HL-60 (cell line): Measurements from ENCODE around the gene NR3C2.

ENCODE experiments used
- CTCF ChIP-seq: IDR thresholded peaks from one replicate; pipeline ENCODE4 v1.5.1; 2011; ENCODE audit warnings: low read length, control low read depth, inconsistent platforms; ENCODE audit not compliant: insufficient read depth
- GABPA ChIP-seq: IDR thresholded peaks from 2 replicates; pipeline ENCODE4 v1.6.1; 2012; ENCODE audit warnings: low read depth
- POLR2AphosphoS5 ChIP-seq: IDR thresholded peaks from 2 replicates; pipeline ENCODE4 v1.6.1; 2012; ENCODE audit warnings: low read depth
- REST ChIP-seq: IDR thresholded peaks from 2 replicates; pipeline ENCODE4 v1.6.1; 2012; ENCODE audit warnings: low read depth; ENCODE audit not compliant: insufficient replicate concordance
- SPI1 ChIP-seq: IDR thresholded peaks from 2 replicates; pipeline ENCODE4 v1.6.1; 2012; ENCODE audit warnings: low read depth, mild to moderate bottlenecking, borderline replicate concordance

DNA sequence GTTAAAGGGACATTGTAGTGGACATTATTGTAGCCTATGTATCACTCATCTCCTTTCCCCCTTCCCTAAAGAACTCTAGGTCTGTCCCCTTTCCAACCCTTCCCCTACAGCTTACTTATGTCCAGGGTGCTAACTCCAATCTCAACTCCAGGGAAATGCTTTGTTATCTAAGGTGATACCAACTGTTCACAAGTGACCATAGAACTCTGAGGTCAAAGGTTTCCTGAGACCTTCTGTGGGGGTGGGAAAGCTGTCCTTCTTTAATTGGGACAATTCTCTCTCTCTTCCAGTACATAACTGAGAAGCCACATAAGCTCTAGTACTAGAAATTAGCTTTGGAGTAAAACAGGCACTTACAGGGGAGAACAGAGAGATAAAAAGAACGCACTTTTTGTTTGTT lies 212.4 kb downstream of the NR3C2 start:
- TF ChIP-seq CTCF (no peak), POLR2AphosphoS5 (no peak), REST (no peak), GABPA (no peak), SPI1 (no peak)
